PFSK-1 (cell line): Measurements from ENCODE around the gene USP53.

Experiments
- FOXP2 ChIP-seq: optimal IDR thresholded peaks from 2 replicates; pipeline ENCODE3; 2011; ENCODE audit warnings: borderline replicate concordance, control low read depth, inconsistent platforms; ENCODE audit not compliant: insufficient read depth; ENCODE audit errors: extremely low read length, extremely low read depth
- POLR2AphosphoS5 ChIP-seq: IDR thresholded peaks from 2 replicates; pipeline ENCODE4 v1.6.1; 2012; ENCODE audit warnings: low read depth, mild to moderate bottlenecking, control low read depth, low read length, moderate library complexity
- REST ChIP-seq, 2 experiments: IDR thresholded peaks; 2 replicates each; pipeline versions ENCODE4 v1.6.1 to v1.8.0; 2011 to 2012; ENCODE audit warnings: low read depth in 2 of 2, low read length in 2 of 2, control low read depth in 1 of 2, inconsistent platforms in 1 of 2, mild to moderate bottlenecking in 1 of 2, moderate library complexity in 1 of 2; ENCODE audit not compliant: insufficient read depth in 1 of 2
- SIN3A ChIP-seq: IDR thresholded peaks from 2 replicates; pipeline ENCODE4 v1.6.1; 2012; ENCODE audit warnings: mild to moderate bottlenecking, low read length, moderate library complexity, borderline replicate concordance; ENCODE audit not compliant: insufficient read depth
- TAF1 ChIP-seq: IDR thresholded peaks from 2 replicates; pipeline ENCODE4 v1.6.1; 2012; ENCODE audit warnings: low read length, control low read depth, borderline replicate concordance; ENCODE audit not compliant: insufficient read depth

Gene USP53

GRCh38 chr4:119266153-119266552, 53.6 kb downstream of the USP53 start:
- no peak for TF ChIP-seq FOXP2
- TF ChIP-seq REST (IDR thresholded peaks at IDR 0.05; ENCODE audit: insufficient read depth in 1 of 2, low read depth in 2 of 2, low read length in 2 of 2): no peak
- no peak for TF ChIP-seq SIN3A
- TF ChIP-seq TAF1: no peak
- TF ChIP-seq POLR2AphosphoS5: no peak

DNA sequence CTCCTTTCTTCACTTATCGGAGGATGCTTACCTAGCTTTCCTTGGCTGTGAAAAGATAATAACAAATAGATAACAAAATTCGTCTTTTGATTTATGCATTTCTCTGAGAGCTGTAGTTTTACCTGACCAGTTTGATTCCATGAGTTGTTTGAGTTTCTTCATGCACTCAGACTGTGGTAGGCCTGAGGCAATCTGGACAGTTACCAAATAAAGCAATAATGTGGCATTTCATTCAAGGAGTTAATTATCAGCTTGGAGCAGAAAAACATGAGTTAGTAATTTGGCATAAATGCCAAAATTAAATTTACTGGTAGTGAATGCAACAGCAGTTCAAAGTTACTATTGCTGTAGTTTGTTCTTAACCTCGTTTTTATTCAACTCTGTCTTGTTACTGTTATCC, 56.0 kb downstream of the USP53 start:
- TF ChIP-seq REST (IDR thresholded peaks at IDR 0.05; ENCODE audit: insufficient read depth in 1 of 2, low read depth in 2 of 2, low read length in 2 of 2) (no peak), FOXP2 (no peak), SIN3A (no peak), POLR2AphosphoS5 (no peak), TAF1 (no peak)

GRCh38 chr4:119271361-119272085, 59.0 kb downstream of the USP53 start:
- TF ChIP-seq POLR2AphosphoS5 (no peak), TAF1 (no peak), REST (IDR thresholded peaks at IDR 0.05; ENCODE audit: insufficient read depth in 1 of 2, low read depth in 2 of 2, low read length in 2 of 2) (no peak), FOXP2 (no peak), SIN3A (no peak)

DNA sequence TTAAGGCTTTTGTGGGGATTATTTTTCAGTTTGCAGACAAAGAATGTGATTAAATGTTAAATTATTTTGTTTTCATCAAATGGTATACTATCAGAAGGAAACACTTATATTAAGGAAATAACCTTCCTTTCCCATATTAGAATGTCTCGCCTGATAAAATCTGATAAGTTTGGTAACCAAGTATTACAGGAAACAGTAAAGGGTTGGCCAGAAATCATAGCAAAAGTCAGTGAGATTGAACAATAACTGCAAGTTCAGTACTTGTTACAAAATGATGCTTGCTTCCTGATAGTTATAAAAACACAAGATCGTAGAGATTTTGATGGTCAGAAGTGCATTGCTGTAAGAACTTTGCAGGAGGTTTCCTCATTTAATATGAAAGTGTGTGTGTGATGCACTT, 68.9 kb downstream of the USP53 start:
- TF ChIP-seq FOXP2 (no peak), SIN3A (no peak), TAF1 (no peak), REST (IDR thresholded peaks at IDR 0.05; ENCODE audit: insufficient read depth in 1 of 2, low read depth in 2 of 2, low read length in 2 of 2) (no peak), POLR2AphosphoS5 (no peak)
